Endothelial cell of umbilical vein (primary cell): ENCODE measurements around the gene GABBR2. TPM values are rescaled to one million over a fixed set of nuclear protein-coding genes. Genes with fewer than 3 reads are reported as not detected.

Source experiments
- BruUV-seq: library from RNA; stranded (reverse); fragments of 400-500 nt; replicated peaks from 2 replicates; lab custom pipeline; 2021; lab: Mats Ljungman, UMichigan
- CTCF ChIA-PET: fragments of 300-600, 350-600 bp; sonication (Branson Sonifier 250); formaldehyde crosslinking; loops from one replicate; lab custom pipeline; 2021; ENCODE audit warnings: antibody characterized with exemption, inconsistent platforms; lab: Charles Lee
- POLR2A ChIA-PET: fragments of 300-600, 350-600 bp; sonication (Branson Sonifier 250); formaldehyde crosslinking; loops from one replicate; lab custom pipeline; 2021; ENCODE audit warnings: antibody characterized with exemption, inconsistent platforms; lab: Charles Lee
- DNase-seq: peaks from one replicate; pipeline ENCODE4 v3.0.0-alpha.2; 2011; ENCODE audit warnings: low read depth, low spot score
- FAIRE-seq: peaks from 2 replicates; lab custom pipeline; 2011; peaks lifted over from hg19 to GRCh38; lab: Jason Lieb, UNC
- H2AFZ ChIP-seq: 2 replicates; pipeline ENCODE4 v1.6.0; 2012; ENCODE audit warnings: low read depth, low read length, control low read depth, inconsistent platforms
- H3K27ac ChIP-seq: 2 replicates; pipeline ENCODE4 v1.5.1; 2011; ENCODE audit warnings: low read depth, mild to moderate bottlenecking, control low read depth, low read length, moderate library complexity; ENCODE audit not compliant: insufficient read depth
- H3K27me3 ChIP-seq, 2 experiments: 2 replicates each; pipeline versions ENCODE4 v1.6.0 to v1.6.1; 2011; ENCODE audit warnings: low read length in 2 of 2, mixed read lengths in 1 of 2; ENCODE audit not compliant: control insufficient read depth in 2 of 2, insufficient read depth in 2 of 2
- H3K36me3 ChIP-seq, 2 experiments: 2 replicates in 1 of 2; 3 replicates in 1 of 2; pipeline ENCODE4 v1.5.1; 2011; ENCODE audit warnings: low read length in 2 of 2, mild to moderate bottlenecking in 1 of 2, moderate library complexity in 1 of 2; ENCODE audit not compliant: control insufficient read depth in 2 of 2, insufficient read depth in 2 of 2; ENCODE audit errors: extremely low read depth in 1 of 2
- H3K4me1 ChIP-seq: 3 replicates; pipeline ENCODE4 v1.5.1; 2011; ENCODE audit warnings: mild to moderate bottlenecking, low read length; ENCODE audit not compliant: control insufficient read depth, insufficient read depth; ENCODE audit errors: extremely low read depth
- H3K4me2 ChIP-seq: 2 replicates; pipeline ENCODE4 v1.6.1; 2011; ENCODE audit warnings: low read length, control low read depth, mixed read lengths; ENCODE audit not compliant: insufficient read depth
- H3K4me3 ChIP-seq, 3 experiments: fragments of 200-600 bp in 1 of 3; sonication (generic), shearing (Covaris generic) in 1 of 3; replicated peaks in 1 of 3; 2 replicates each; pipeline ENCODE4 v1.5.1; 2011 to 2016; ENCODE audit warnings: control low read depth in 3 of 3, low read length in 3 of 3, mild to moderate bottlenecking in 2 of 3, inconsistent platforms in 1 of 3, low read depth in 1 of 3, moderate library complexity in 1 of 3; ENCODE audit not compliant: insufficient read depth in 1 of 3
- H3K79me2 ChIP-seq: 2 replicates; pipeline ENCODE4 v1.6.0; 2012; ENCODE audit warnings: low read length, inconsistent platforms; ENCODE audit not compliant: control insufficient read depth, insufficient read depth
- H3K9ac ChIP-seq: replicated peaks from 2 replicates; pipeline ENCODE3; 2011; ENCODE audit warnings: low read length, control low read depth; ENCODE audit not compliant: insufficient read depth; ENCODE audit errors: extremely low read depth
- H3K9me1 ChIP-seq: replicated peaks from 3 replicates; pipeline ENCODE4 v1.6.0; 2011; ENCODE audit warnings: mild to moderate bottlenecking, low read length; ENCODE audit not compliant: control insufficient read depth, insufficient read depth; ENCODE audit errors: extremely low read depth
- H3K9me3 ChIP-seq: replicated peaks from 2 replicates; pipeline ENCODE4 v1.5.1; 2012; ENCODE audit warnings: low read length, inconsistent platforms; ENCODE audit not compliant: control insufficient read depth, insufficient read depth
- H4K20me1 ChIP-seq: replicated peaks from 2 replicates; pipeline ENCODE3; 2011; ENCODE audit warnings: mild to moderate bottlenecking, low read length; ENCODE audit not compliant: control insufficient read depth, insufficient read depth; ENCODE audit errors: extremely low read depth
- EZH2 ChIP-seq: IDR thresholded peaks from 2 replicates; pipeline ENCODE4 v1.6.1; 2012; ENCODE audit warnings: borderline replicate concordance, low read depth, mild to moderate bottlenecking, moderate library complexity, low read length, inconsistent platforms; ENCODE audit not compliant: severe bottlenecking
- FOS ChIP-seq: IDR thresholded peaks from 2 replicates; pipeline ENCODE4 v1.6.1; 2011; ENCODE audit warnings: mild to moderate bottlenecking, low read length, moderate library complexity, borderline replicate concordance; ENCODE audit not compliant: insufficient read depth
- GATA2 ChIP-seq: IDR thresholded peaks from 2 replicates; pipeline ENCODE4 v1.7.0; 2011; ENCODE audit warnings: low read depth, mild to moderate bottlenecking, moderate library complexity, mixed read lengths, low read length; ENCODE audit not compliant: insufficient read length, insufficient read depth
- JUN ChIP-seq: IDR thresholded peaks from 2 replicates; pipeline ENCODE4 v1.6.1; 2011; ENCODE audit warnings: borderline replicate concordance, low read depth; ENCODE audit not compliant: insufficient read length, insufficient read depth
- MYC ChIP-seq: IDR thresholded peaks from one replicate; pipeline ENCODE4 v1.6.1; 2011; ENCODE audit warnings: mild to moderate bottlenecking, low read depth, low read length
- POLR2A ChIP-seq: IDR thresholded peaks from 2 replicates; pipeline ENCODE4 v1.6.1; 2012; ENCODE audit warnings: low read depth, mild to moderate bottlenecking, control low read depth, low read length
- POLR2AphosphoS5 ChIP-seq: IDR thresholded peaks from 2 replicates; pipeline ENCODE4 v1.6.1; 2012; ENCODE audit warnings: low read depth, mild to moderate bottlenecking, control low read depth, low read length, moderate library complexity; ENCODE audit not compliant: insufficient read depth
- dilution Hi-C: fragments of 300-500 bp; cut with MboI; formaldehyde crosslinking; loops from one replicate; pipeline ENCODE4 v1.15.0; 2019; ENCODE audit warnings: low sequenced_read_pairs; ENCODE audit not compliant: extremely low pct_ligation_motif_present
- intact Hi-C: fragments of 100-400 bp; cut with micrococcal nuclease; formaldehyde crosslinking; loops from one replicate; pipeline ENCODE4 v1.10.0; 2022
- polyA plus RNA-seq, 4 experiments: library from polyadenylated mRNA; depleted of rRNA in 3 of 4; stranded (reverse) in 3 of 4; unstranded in 1 of 4; fragments of >200 nt; gene quantifications; 2 replicates each; pipeline versions ENCODE4 v1.2.1 to v1.2.3, GENCODE V29; 2011 to 2012; ENCODE audit warnings: missing spikeins in 1 of 4
- total RNA-seq: library from RNA; stranded (reverse); gene quantifications from 2 replicates; pipeline ENCODE4 v1.2.3, GENCODE V29; 2021
- TF ChIP-seq, protein P1 (sequence below), 2 donors: IDR thresholded peaks; 1 replicate in 1 of 2; 2 replicates in 1 of 2; pipeline ENCODE4 v1.5.1; 2011; ENCODE audit warnings: low read length in 2 of 2, mild to moderate bottlenecking in 2 of 2, moderate library complexity in 2 of 2, control low read depth in 1 of 2, inconsistent platforms in 1 of 2, low read depth in 1 of 2; ENCODE audit not compliant: insufficient read depth in 1 of 2; ENCODE audit errors: extremely low read depth in 1 of 2
- TF ChIP-seq, protein P2 (sequence below): IDR thresholded peaks from 2 replicates; pipeline ENCODE4 v1.6.1; 2011; ENCODE audit not compliant: insufficient read depth, insufficient read length

Gene GABBR2
- total and polyA plus RNA-seq, 2 donors (not counting 3 experiments of a cell fraction or from before 2014, with no cell fraction given), result 1.1 to 9.2 TPM

DNA sequence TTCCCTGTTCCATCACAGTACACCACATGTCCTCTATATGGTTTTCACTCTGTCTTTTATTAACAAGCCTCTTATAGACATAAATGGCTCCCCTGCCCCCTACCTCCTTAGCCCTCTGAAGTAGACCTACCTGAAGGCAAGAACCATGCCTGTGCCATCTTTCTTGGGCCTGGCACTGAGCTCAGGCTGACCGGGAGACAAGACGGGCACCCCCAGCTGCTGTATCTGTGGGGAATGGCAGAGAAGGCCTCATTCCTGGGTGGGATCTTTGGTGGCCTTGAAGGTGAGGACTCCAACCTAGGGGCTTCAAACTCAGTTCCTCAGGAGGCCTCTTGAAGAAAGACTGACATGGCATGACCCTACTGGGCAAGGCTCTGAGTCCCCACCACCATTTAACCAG is 109.9 kb downstream of the GABBR2 start:
- no peaks in the 10 kb centered on the region for H3K27me3 ChIP-seq
- no peaks in the 10 kb centered on the region for H3K9me3 ChIP-seq
- no peak overlapping the region for H3K27ac ChIP-seq
- POLR2A ChIA-PET, result no interaction called here
- no peak overlapping the region for H3K4me2 ChIP-seq
- BruUV-seq, result no TSS peak
- TF ChIP-seq POLR2AphosphoS5 (no peak), MYC (no peak), POLR2A (no peak), JUN (no peak), EZH2 (no peak), GATA2 (no peak), FOS (no peak)
- TF ChIP-seq, protein P1, sequence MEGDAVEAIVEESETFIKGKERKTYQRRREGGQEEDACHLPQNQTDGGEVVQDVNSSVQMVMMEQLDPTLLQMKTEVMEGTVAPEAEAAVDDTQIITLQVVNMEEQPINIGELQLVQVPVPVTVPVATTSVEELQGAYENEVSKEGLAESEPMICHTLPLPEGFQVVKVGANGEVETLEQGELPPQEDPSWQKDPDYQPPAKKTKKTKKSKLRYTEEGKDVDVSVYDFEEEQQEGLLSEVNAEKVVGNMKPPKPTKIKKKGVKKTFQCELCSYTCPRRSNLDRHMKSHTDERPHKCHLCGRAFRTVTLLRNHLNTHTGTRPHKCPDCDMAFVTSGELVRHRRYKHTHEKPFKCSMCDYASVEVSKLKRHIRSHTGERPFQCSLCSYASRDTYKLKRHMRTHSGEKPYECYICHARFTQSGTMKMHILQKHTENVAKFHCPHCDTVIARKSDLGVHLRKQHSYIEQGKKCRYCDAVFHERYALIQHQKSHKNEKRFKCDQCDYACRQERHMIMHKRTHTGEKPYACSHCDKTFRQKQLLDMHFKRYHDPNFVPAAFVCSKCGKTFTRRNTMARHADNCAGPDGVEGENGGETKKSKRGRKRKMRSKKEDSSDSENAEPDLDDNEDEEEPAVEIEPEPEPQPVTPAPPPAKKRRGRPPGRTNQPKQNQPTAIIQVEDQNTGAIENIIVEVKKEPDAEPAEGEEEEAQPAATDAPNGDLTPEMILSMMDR (IDR thresholded peaks at IDR 0.05; ENCODE audit: extremely low read depth in 1 of 2, insufficient read depth in 1 of 2, low read depth in 1 of 2, low read length in 2 of 2), result no peak
- TF ChIP-seq, protein P2, sequence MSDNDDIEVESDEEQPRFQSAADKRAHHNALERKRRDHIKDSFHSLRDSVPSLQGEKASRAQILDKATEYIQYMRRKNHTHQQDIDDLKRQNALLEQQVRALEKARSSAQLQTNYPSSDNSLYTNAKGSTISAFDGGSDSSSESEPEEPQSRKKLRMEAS, result no peak
- no peaks in the 10 kb centered on the region for H3K9me1 ChIP-seq
- no peak overlapping the region for H2AFZ ChIP-seq
- DNase-seq (no peak), FAIRE-seq (no peak)
- H4K20me1 ChIP-seq, result no peaks in the 10 kb centered on the region
- no peak overlapping the region for H3K9ac ChIP-seq
- no peaks in the 10 kb centered on the region for H3K79me2 ChIP-seq
- no peaks in the 10 kb centered on the region for H3K36me3 ChIP-seq
- intact Hi-C loops (no loop called here), dilution Hi-C loops (no loop called here)
- no peaks in the 10 kb centered on the region for H3K4me1 ChIP-seq
- H3K4me3 ChIP-seq, result no peak overlapping the region
- CTCF ChIA-PET, result interaction anchor here (1.0 kb wide), 1 partner anchor 71 kb away, joined by 3 read pairs; no protein-coding TSS in a partner anchor
